HG03442 (cell line): ENCODE results near the gene NUCB2.
"Not testable (repeated sequence)": the region's sequence is repeated elsewhere in the genome, so short reads cannot be mapped to it uniquely, and the experiment has no call there.

ENCODE experiments used
- ATAC-seq: cut with Tn5 transposase; IDR thresholded peaks from one replicate; pipeline ENCODE4 v1.9.1; 2021; ENCODE audit warnings: mild to moderate bottlenecking, moderate library complexity; ENCODE audit not compliant: unreplicated experiment

Gene NUCB2

GRCh38 chr11:17276236-17277023, at the start of gene NUCB2:
NUCB2 (plus strand) TSS chr11:17276739; CDS start chr11:17295324, 18,585 bp downstream.
- peak; percentile 97 for ATAC-seq

GRCh38 chr11:17228186-17228925, 48.2 kb upstream of the NUCB2 start:
- not testable (repeated sequence) for ATAC-seq

DNA sequence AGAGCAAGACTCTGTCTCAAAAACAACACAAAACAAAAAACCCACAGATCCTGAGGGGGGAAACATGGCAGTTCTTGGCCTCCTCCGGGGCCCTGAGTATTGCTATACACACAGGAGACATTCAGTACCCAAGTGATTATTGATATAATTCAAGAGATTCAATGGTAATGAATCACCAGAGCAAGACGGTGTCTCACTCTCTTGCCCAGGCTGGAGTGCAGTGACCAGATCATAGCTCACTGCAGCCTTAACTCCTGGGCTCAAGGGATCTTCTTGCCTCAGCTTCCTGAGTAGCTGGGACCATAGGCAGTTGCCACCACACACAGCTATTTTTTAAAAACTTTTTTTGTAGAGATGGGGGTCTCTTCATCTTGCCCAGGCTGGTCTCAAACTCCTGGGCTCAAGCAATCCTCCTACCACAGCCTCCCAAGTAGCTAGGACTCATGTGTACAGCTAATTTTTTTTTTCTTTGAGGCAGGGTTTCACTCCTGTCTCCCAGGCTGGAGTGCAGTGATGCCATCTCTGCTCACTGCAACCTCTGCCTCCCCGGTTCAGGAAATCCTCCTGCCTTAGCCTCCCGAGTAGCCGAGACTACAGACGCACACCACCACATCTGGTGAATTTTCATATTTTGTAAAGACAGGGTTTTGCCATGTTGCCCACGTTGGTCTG, 46.9 kb upstream of the NUCB2 start:
- no peak for ATAC-seq

- peak; percentile 96 for ATAC-seq
Observed at GRCh38 chr11:17230867-17231851, 45.4 kb upstream of the NUCB2 start.

GRCh38 chr11:17233101-17233500, 43.4 kb upstream of the NUCB2 start:
- ATAC-seq = no peak

DNA sequence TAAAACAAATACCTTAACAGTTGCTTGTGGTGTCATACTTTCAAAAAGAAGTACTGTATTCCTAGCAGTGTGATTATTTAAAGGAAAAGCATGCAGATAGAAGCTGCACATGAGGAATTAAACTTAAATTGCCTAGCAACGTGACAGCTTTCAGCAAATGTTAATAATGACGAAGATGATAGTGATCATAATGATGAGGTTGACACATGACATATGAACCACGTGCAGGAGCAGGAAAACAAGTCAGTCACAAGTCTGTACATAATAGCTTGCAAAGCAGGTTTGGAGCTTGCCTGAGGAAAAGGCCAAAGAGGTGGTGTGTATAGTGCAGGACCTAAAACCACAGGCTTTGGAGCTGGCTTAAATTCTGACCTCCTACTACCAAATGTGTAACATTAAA, 38.2 kb upstream of the NUCB2 start:
- ATAC-seq = no peak

DNA sequence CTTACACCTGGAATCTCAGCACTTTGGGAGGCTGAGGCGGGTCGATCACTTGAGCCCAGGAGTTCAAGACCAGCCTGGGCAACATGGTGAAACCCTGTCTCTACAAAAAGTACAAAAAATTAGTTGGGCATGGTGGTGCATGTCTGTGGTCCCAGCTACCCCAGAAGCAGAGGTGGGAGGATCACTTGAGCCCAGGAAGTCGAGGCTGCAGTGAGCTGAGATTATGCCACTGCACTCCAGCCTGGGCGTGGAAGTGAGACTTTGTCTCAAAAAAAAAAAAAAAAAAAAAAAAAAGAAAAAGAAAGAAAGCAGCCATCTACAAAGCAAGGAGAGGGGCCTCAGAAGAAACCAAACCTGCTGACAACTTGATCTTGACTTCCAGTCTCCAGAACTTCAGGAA, 36.6 kb upstream of the NUCB2 start:
- ATAC-seq = not testable (repeated sequence)

DNA sequence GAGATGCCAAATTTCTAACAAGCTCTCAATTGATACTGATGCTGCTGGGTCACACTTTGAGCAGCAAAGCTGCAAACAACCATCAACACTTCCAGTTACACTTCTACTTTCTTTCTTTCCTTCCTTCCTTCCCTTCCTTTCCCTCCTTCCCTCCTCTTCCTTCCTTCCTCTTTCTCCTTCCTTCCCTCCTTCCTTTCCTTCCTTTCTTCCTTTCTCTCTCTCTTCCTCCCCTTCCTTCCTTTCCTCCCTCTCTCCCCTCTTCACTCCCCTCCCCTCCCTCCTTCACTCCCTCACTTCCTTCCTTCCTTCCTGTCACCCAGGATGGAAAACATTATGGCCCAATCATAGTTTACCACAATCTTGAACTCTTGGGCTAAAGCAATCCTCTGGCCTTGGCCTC, 35.8 kb upstream of the NUCB2 start:
- ATAC-seq = no peak

- ATAC-seq = not testable (repeated sequence)
Observed at GRCh38 chr11:17242954-17243353, 33.6 kb upstream of the NUCB2 start.

DNA sequence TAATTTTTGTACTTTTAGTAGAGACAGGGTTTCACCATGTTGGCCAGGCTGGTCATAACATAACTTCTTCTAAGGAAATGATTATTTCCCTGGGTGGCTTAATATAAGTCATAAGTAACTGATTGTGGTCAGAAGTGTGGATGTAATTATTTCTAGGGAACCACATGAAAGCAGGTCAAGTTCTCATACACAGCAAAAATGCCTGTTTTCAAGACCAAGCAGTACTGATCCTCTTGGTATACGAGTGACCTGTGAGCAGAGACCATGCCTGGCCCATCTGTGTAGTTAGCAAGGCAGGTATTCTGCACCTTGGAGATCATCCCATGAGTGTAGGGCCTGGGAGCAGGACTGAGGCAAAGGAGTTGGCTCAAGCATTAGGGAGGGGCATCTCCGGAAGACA, 32.5 kb upstream of the NUCB2 start:
- ATAC-seq = peak; percentile 96

DNA sequence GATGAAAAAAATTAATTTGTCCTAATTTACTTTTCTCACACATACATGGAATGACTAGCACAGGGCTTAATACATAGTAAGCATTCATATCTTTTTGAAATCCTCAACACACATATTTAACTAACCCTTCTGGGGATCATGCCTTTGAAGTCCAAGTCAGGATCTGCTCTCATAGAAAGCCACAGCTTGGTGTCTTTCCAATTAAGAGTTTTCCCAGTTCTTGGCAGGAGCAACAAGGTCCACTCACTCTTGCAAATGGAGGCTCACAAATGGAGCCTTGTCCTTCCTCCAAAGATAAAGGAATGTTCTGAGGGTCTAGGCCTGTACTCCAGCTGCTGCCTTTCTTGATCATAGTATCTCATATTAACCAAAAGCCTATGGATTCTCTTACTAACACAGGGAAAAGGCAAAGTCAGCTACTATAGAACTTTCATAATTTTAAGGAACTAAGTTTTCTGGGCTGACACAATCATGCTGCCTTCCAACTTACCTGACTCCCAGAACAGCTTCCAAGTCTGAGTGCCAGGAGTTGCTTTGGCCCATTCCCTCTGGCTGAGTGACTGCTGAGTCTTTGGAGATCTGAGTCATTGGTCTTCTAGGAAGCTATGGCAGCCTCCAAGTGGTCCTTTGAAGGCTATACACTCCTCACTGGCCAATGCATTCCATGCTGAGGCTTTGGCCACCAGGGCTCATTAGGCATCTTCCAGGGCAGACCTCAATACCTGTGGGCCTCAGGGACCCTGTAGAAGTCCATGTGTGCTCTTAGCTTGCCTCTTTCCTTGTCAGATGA, 25.8 kb upstream of the NUCB2 start:
- no peak for ATAC-seq

GRCh38 chr11:17252704-17253103, 23.8 kb upstream of the NUCB2 start:
- ATAC-seq = no peak

DNA sequence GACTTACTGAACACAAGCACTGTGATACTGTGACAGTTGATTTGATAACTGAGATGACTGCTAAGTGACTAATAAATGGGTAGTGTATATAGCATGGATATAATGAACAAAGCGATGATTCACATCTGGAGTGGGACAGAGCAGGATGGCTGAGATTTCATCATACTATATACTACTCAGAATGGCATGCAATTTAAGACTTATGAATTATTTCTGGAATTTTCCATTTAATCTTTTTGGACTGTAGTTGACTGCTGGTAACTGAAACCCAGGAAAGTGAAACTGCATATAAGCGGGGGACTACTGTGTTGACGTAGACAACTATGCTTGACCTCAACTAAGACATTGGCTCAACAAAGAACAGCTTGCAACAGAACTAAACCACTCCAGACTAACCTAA, 20.0 kb upstream of the NUCB2 start:
- no peak for ATAC-seq

DNA sequence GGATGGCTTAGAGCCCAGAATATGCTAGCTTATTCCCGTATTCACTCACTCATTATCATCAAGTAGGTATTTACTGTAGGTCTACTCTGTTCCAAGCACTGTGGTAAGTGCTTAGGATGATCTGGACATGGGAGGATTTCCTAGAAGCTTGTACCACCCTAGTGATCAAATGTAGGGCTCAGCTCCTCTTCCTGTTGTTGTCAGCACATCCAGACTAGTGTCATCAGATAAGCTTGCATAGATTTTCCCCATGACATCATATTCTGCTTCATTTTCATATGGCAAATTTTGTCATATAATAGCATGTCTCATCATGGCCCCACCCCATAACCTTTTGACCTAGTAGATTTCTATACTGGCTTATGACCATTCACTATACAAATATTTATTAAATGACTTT, 19.3 kb upstream of the NUCB2 start:
- no peak for ATAC-seq

GRCh38 chr11:17258670-17259069, 17.9 kb upstream of the NUCB2 start:
- ATAC-seq = no peak

DNA sequence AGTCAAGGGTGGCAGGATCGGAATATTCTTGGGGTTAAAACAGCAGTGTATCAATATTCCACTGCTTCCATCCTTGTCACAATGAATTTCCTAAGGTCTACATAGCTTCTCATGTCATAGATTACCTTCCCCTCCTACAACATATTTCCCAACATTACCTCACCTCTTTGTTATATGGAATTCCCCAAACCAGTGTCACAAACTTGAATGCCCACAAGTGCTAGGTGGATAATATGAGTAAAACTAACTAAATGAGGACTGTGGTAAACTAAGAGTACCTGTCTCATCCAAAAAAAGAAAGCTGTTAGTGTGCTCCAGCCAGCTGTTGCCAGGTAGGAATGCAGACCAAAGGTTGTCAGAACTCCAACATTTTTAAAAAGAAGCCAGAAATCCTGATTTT, 17.0 kb upstream of the NUCB2 start:
- ATAC-seq = no peak

- ATAC-seq = no peak
Observed at GRCh38 chr11:17260020-17260419, 16.5 kb upstream of the NUCB2 start.

DNA sequence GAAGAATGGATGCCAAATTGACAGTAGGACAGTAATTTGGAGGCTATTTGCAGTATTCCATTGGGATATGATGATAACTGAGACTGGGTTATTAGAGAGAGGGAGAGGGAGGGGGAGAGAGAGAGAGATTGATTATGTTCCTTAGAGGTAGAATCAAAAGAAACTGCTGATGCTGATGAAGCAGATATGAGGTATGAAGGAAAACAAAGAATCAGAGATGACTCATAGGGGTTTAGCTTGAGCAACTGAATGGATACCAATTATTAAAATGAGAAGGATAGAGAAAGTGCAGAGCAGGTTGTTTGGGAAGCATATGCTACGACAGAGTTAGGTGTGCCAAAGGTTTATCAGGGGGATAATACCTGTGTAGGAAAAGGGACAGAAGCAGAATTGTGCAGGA, 12.8 kb upstream of the NUCB2 start:
- ATAC-seq = no peak

DNA sequence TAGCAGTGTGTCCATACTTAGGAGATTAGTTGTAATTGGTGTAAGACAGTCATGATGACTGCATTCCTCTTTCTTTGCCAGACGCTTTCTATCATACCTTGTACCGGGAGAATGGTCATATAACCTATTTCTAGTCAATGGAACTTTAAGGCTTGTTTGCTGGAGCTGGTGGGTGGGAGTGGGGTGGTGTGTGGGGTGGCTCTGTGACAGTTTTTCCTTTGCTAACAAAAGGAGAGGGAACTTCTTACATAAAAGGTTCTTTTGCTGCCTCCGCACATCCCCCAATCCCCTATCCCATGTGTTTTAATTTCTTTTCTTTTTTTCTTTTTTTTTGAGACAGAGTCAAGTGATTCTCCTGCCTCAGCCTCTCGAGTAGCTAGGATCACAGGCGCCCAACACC, 9.8 kb upstream of the NUCB2 start:
- ATAC-seq = no peak

GRCh38 chr11:17267576-17267975, 9.0 kb upstream of the NUCB2 start:
- no peak for ATAC-seq
